ENCODE data around the gene ZCCHC8. TPM values are rescaled to one million over a fixed set of nuclear protein-coding genes. Genes with fewer than 3 reads are reported as not detected.

Gene ZCCHC8
- total and polyA plus RNA-seq, 2 of the 8 experiments (the other 6 are each of a cell fraction or from before 2014, with no cell fraction given) = 13.8 to 28.9 TPM

GRCh38 chr12:122460061-122460460, 40.7 kb downstream of the ZCCHC8 start:
- Histone ChIP-seq H4K20me1 (replicated peaks in 1 of 2; ENCODE audit: control insufficient read depth in 1 of 2, insufficient read depth in 2 of 2, low read length in 2 of 2) (no peaks in the 10 kb centered on the region), H3K27me3 (replicated peaks in 1 of 4; ENCODE audit: control insufficient read depth in 3 of 4, extremely low read depth in 1 of 4, insufficient read depth in 3 of 4, low read length in 3 of 4) (no peaks in the 10 kb centered on the region), H3K4me3 (ENCODE audit: extremely low read depth in 1 of 4, insufficient read depth in 2 of 4, low read depth in 3 of 4, low read length in 4 of 4) (no peak overlapping the region), H4K5ac (ENCODE audit: insufficient read length, low read depth, low read length) (no peak overlapping the region), H2BK20ac (ENCODE audit: low read length) (no peak overlapping the region), H2BK120ac (replicated peaks; ENCODE audit: low read depth, low read length) (no peak overlapping the region), H3K27ac (ENCODE audit: low read depth, low read length) (no peak overlapping the region), H3K9ac (replicated peaks in 1 of 4; ENCODE audit: extremely low read depth in 1 of 4, low read depth in 3 of 4, low read length in 3 of 4) (no peak overlapping the region), H3K23ac (ENCODE audit: insufficient read length) (no peak overlapping the region), H2AK5ac (ENCODE audit: low read depth, low read length) (no peak overlapping the region), H3K14ac (ENCODE audit: insufficient read length) (no peak overlapping the region), H3K4me1 (replicated peaks in 1 of 4; ENCODE audit: control insufficient read depth in 3 of 4, insufficient read depth in 4 of 4, low read length in 3 of 4) (no peaks in the 10 kb centered on the region), H2BK5ac (ENCODE audit: low read depth, low read length) (no peak overlapping the region), H3K56ac (replicated peaks; ENCODE audit: insufficient read length, low read depth, low read length) (no peak overlapping the region), H4K91ac (replicated peaks; ENCODE audit: insufficient read length, low read length) (no peak overlapping the region), H2AFZ (ENCODE audit: low read length) (no peak overlapping the region), H3K4me2 (ENCODE audit: insufficient read depth in 1 of 2, low read depth in 2 of 2, low read length in 2 of 2) (no peak overlapping the region), H3K79me2 (ENCODE audit: control insufficient read depth in 1 of 2, insufficient read depth in 2 of 2, low read length in 2 of 2) (no peaks in the 10 kb centered on the region), H3K9me3 (ENCODE audit: insufficient read depth in 2 of 2, low read depth in 1 of 2, low read length in 1 of 2) (no peaks in the 10 kb centered on the region), H2BK15ac (ENCODE audit: low read length) (no peak overlapping the region), H3K79me1 (ENCODE audit: low read depth, low read length) (no peaks in the 10 kb centered on the region), H2BK12ac (ENCODE audit: low read depth, low read length) (no peak overlapping the region), H4K8ac (ENCODE audit: extremely low read depth, insufficient read depth, low read length) (no peak overlapping the region), H3K23me2 (ENCODE audit: low read depth, low read length) (no peaks in the 10 kb centered on the region), H3K4ac (replicated peaks; ENCODE audit: insufficient read length, low read depth, low read length) (no peak overlapping the region), H3K18ac (ENCODE audit: extremely low read depth, low read length) (no peak overlapping the region), H3K36me3 (ENCODE audit: control insufficient read depth in 2 of 4, insufficient read depth in 4 of 4, low read length in 3 of 4) (no peaks in the 10 kb centered on the region)
- FAIRE-seq (no peak), DNase-seq (ENCODE audit: low read depth in 1 of 2, low spot score in 2 of 2) (no peak)
- TF ChIP-seq RNF2 (IDR thresholded peaks at IDR 0.05; ENCODE audit: borderline replicate concordance, low read depth, low read length, missing control alignments, poor library complexity, severe bottlenecking) (no peak), EGR1 (IDR thresholded peaks at IDR 0.05; ENCODE audit: borderline replicate concordance, low read depth, low read length) (no peak), NANOG (IDR thresholded peaks at IDR 0.05; ENCODE audit: insufficient read depth, low read depth, low read length, poor library complexity, severe bottlenecking) (no peak), SP2 (IDR thresholded peaks at IDR 0.05; ENCODE audit: low read length) (no peak), NRF1 (IDR thresholded peaks at IDR 0.05; ENCODE audit: low read depth, low read length) (no peak), TAF1 (IDR thresholded peaks at IDR 0.05; ENCODE audit: low read depth, low read length) (no peak), ASH2L (IDR thresholded peaks at IDR 0.05; ENCODE audit: low read length) (no peak), CHD1 (IDR thresholded peaks at IDR 0.05; ENCODE audit: low read depth, low read length) (no peak), USF2 (IDR thresholded peaks at IDR 0.05; ENCODE audit: low read length) (no peak), SP4 (IDR thresholded peaks at IDR 0.05; ENCODE audit: low read length) (no peak)
- POLR2A ChIA-PET (ENCODE audit: partially characterized antibody) = interaction anchor here (0.7 kb wide), 1 partner anchor 8 kb away, joined by 7 read pairs; no protein-coding TSS in a partner anchor
- WGBS, 2 experiments (ENCODE audit: extremely low coverage in 1 of 2, insufficient coverage in 1 of 2, insufficient read length in 1 of 2, insufficient replicate concordance in 2 of 2, low coverage in 1 of 2, low lambda C conversion rate in 2 of 2, missing lambda C conversion rate in 1 of 2) = 87% methylated on average over 7 of the region's 7 CpGs; no CpG with 5 or more reads in 1 of the 2 experiments
- CTCF ChIA-PET (ENCODE audit: partially characterized antibody) = interaction anchor here (1.3 to 2.0 kb wide), 2 partner anchors 10 to 12 kb away, joined by 5 read pairs; no protein-coding TSS in a partner anchor

All from H1 (cell line).